OCI-LY1 (cell line): ENCODE results near the gene CAMTA1.

Source experiments
- H2AFZ ChIP-seq: fragments of 200-600 bp; sonication (generic), shearing (Covaris generic); 2 replicates; pipeline ENCODE4 v1.6.0; 2014; ENCODE audit warnings: antibody characterized with exemption, mild to moderate bottlenecking, low read length
- H3F3A ChIP-seq: fragments of 200-600 bp; sonication (generic), shearing (Covaris generic); 2 replicates; pipeline ENCODE4 v1.6.0; 2014; ENCODE audit warnings: mild to moderate bottlenecking, antibody characterized with exemption, low read length, moderate library complexity; ENCODE audit not compliant: insufficient read depth
- H3K27ac ChIP-seq: fragments of 200-600 bp; sonication (generic); 2 replicates; pipeline ENCODE4 v1.5.1; 2014; ENCODE audit warnings: low read length, mixed run types, mild to moderate bottlenecking, low read depth; ENCODE audit not compliant: poor library complexity, severe bottlenecking
- H3K27me3 ChIP-seq: fragments of 200-600 bp; sonication (generic); 2 replicates; pipeline ENCODE4 v1.6.0; 2014; ENCODE audit warnings: antibody characterized with exemption, mild to moderate bottlenecking, low read length, moderate library complexity; ENCODE audit not compliant: insufficient read depth
- H3K36me3 ChIP-seq: fragments of 200-600 bp; sonication (generic); 2 replicates; pipeline ENCODE4 v1.6.1; 2014; ENCODE audit warnings: mild to moderate bottlenecking, antibody characterized with exemption, low read length, moderate library complexity, mixed read lengths; ENCODE audit not compliant: insufficient read depth
- H3K4me1 ChIP-seq: fragments of 200-600 bp; sonication (generic); 2 replicates; pipeline ENCODE4 v1.5.1; 2014; ENCODE audit warnings: mild to moderate bottlenecking, low read length, moderate library complexity; ENCODE audit not compliant: insufficient read depth, severe bottlenecking
- H3K4me2 ChIP-seq: fragments of 200-600 bp; sonication (generic), shearing (Covaris generic); 2 replicates; pipeline ENCODE4 v1.6.1; 2014; ENCODE audit warnings: low read length
- H3K4me3 ChIP-seq: fragments of 200-600 bp; sonication (generic); 2 replicates; pipeline ENCODE4 v1.5.1; 2014; ENCODE audit warnings: low read length, low read depth, mild to moderate bottlenecking, mixed read lengths; ENCODE audit not compliant: poor library complexity, severe bottlenecking
- H3K79me2 ChIP-seq: fragments of 200-600 bp; shearing (Covaris generic); 2 replicates; pipeline ENCODE4 v1.6.1; 2016; ENCODE audit warnings: mixed run types, low read length, mixed read lengths; ENCODE audit not compliant: insufficient read depth
- H3K9ac ChIP-seq: fragments of 200-600 bp; sonication (generic), shearing (Covaris generic); 2 replicates; pipeline ENCODE4 v1.6.1; 2014; ENCODE audit warnings: mild to moderate bottlenecking, low read length, mixed read lengths
- H3K9me2 ChIP-seq: fragments of 200-600 bp; sonication (generic), shearing (Covaris generic); 2 replicates; pipeline ENCODE4 v1.6.1; 2014; ENCODE audit warnings: low read depth, mild to moderate bottlenecking, low read length, mixed read lengths
- H3K9me3 ChIP-seq: fragments of 200-600 bp; shearing (Covaris generic); 2 replicates; pipeline ENCODE4 v1.6.1; 2014; ENCODE audit warnings: low read length, mixed read lengths
- H4K20me1 ChIP-seq: fragments of 200-600 bp; sonication (generic), shearing (Covaris generic); 2 replicates; pipeline ENCODE4 v1.6.0; 2016; ENCODE audit warnings: mild to moderate bottlenecking, low read length; ENCODE audit not compliant: insufficient read depth
- CTCF ChIP-seq: fragments of 200-600 bp; sonication (generic), shearing (Covaris generic); IDR thresholded peaks from 2 replicates; pipeline ENCODE4 v1.5.1; 2017; ENCODE audit warnings: mild to moderate bottlenecking, antibody characterized with exemption, low read length, moderate library complexity, mixed read lengths
- EZH2 ChIP-seq: fragments of 200-600 bp; sonication (generic), shearing (Covaris generic); IDR thresholded peaks from 2 replicates; pipeline ENCODE4 v1.8.0; 2017; ENCODE audit warnings: borderline replicate concordance, mixed run types, mild to moderate bottlenecking, antibody characterized with exemption, low read length, moderate library complexity, mixed read lengths

Gene CAMTA1

GRCh38 chr1:7253118-7253480 is 467.8 kb downstream of the CAMTA1 start:
- Histone ChIP-seq H4K20me1 (no peaks in the 10 kb centered on the region), H3K9me2 (no peaks in the 10 kb centered on the region)

GRCh38 chr1:7253988-7254587 is 468.8 kb downstream of the CAMTA1 start:
- H3K79me2 ChIP-seq, result no peaks in the 10 kb centered on the region
- no peaks in the 10 kb centered on the region for H3F3A ChIP-seq
- H3K4me2 ChIP-seq, result no peak overlapping the region
- no peak overlapping the region for H3K9ac ChIP-seq
- H3K27ac ChIP-seq, result no peak overlapping the region
- H3K9me2 ChIP-seq, result no peaks in the 10 kb centered on the region
- H3K9me3 ChIP-seq, result no peaks in the 10 kb centered on the region
- H3K27me3 ChIP-seq, result 0 out of 2 replicates have a peak, but pooled peaks cover 6% of the 10 kb centered on the region
- no peaks in the 10 kb centered on the region for H4K20me1 ChIP-seq
- H3K4me3 ChIP-seq, result no peak overlapping the region
- no peak overlapping the region for H2AFZ ChIP-seq
- H3K4me1 ChIP-seq, result no peaks in the 10 kb centered on the region
- H3K36me3 ChIP-seq, result no peaks in the 10 kb centered on the region
- no peak for TF ChIP-seq CTCF
- TF ChIP-seq EZH2, result no peak

More at GRCh38 chr1:7253118-7253480, 467.8 kb downstream of the CAMTA1 start:
- Histone ChIP-seq H3K36me3 (no peaks in the 10 kb centered on the region), H3K4me1 (no peaks in the 10 kb centered on the region), H3K79me2 (no peaks in the 10 kb centered on the region), H3K9ac (no peak overlapping the region), H3K27ac (no peak overlapping the region), H3F3A (no peaks in the 10 kb centered on the region), H3K9me3 (no peaks in the 10 kb centered on the region), H3K4me2 (no peak overlapping the region), H2AFZ (no peak overlapping the region), H3K27me3 (0 out of 2 replicates have a peak, but pooled peaks cover 6% of the 10 kb centered on the region), H3K4me3 (no peak overlapping the region)
- TF ChIP-seq CTCF (no peak), EZH2 (no peak)

GRCh38 chr1:7255303-7256058 is 470.2 kb downstream of the CAMTA1 start:
- H3K4me2 ChIP-seq, result no peak overlapping the region
- no peak overlapping the region for H3K9ac ChIP-seq
- H3K36me3 ChIP-seq, result no peaks in the 10 kb centered on the region
- H3K4me3 ChIP-seq, result no peak overlapping the region
- no peaks in the 10 kb centered on the region for H4K20me1 ChIP-seq
- H3K9me2 ChIP-seq, result no peaks in the 10 kb centered on the region
- no peak overlapping the region for H2AFZ ChIP-seq
- H3K27ac ChIP-seq, result no peak overlapping the region
- H3F3A ChIP-seq, result no peaks in the 10 kb centered on the region
- 0 out of 2 replicates have a peak, but pooled peaks cover 6% of the 10 kb centered on the region for H3K27me3 ChIP-seq
- no peaks in the 10 kb centered on the region for H3K4me1 ChIP-seq
- no peaks in the 10 kb centered on the region for H3K79me2 ChIP-seq
- no peak for TF ChIP-seq EZH2
- H3K9me3 ChIP-seq, result no peaks in the 10 kb centered on the region
